ENCODE data around the gene EXPH5.

Gene EXPH5

DNA sequence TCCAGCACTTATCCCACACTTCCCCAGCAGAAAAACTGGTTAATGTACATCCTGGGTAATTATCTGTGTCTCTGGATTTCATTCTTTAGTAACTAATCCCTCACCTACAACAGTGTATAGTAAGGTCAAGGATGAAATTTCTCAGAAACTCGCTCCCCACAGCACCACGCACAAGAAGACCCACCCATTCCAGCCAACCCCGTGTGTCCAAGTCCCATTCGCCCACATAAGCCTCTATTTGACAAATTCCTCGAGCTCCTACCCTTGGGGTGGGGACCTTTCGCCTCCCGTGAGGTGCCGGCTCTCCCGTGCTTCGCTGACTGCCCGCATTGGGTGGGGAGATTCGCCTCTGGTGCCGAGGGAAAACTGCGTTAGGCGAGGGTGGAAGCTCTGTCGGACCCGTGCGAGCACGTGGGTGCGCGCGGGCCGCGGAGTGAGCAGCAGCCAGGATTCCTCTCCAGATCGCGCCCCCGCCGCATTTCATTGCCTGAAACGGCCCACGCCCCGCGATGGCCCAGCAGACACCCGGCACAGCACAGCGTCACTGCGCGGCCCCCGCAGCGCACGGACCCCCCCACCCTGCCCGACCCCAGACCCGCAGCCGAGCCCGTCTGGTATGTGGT lies 866 bp downstream of the EXPH5 start:
- Histone ChIP-seq H3K36me3 (no peaks in the 10 kb centered on the region), H3K4me1 (ENCODE audit: control insufficient read depth in 1 of 2, insufficient read depth in 1 of 2, low read depth in 1 of 2, low read length in 1 of 2) (peaks cover 6 to 15% of the 10 kb centered on the region in 2 experiments), H3K27ac (no peak overlapping the region), H3K9me3 (no peaks in the 10 kb centered on the region), H3K27me3 (peaks cover 65% of the 10 kb centered on the region), H3K4me3 (ENCODE audit: low read depth in 1 of 2, low read length in 1 of 2) (peak overlapping the region; percentile 64 to 66)
- TF ChIP-seq, protein P1, sequence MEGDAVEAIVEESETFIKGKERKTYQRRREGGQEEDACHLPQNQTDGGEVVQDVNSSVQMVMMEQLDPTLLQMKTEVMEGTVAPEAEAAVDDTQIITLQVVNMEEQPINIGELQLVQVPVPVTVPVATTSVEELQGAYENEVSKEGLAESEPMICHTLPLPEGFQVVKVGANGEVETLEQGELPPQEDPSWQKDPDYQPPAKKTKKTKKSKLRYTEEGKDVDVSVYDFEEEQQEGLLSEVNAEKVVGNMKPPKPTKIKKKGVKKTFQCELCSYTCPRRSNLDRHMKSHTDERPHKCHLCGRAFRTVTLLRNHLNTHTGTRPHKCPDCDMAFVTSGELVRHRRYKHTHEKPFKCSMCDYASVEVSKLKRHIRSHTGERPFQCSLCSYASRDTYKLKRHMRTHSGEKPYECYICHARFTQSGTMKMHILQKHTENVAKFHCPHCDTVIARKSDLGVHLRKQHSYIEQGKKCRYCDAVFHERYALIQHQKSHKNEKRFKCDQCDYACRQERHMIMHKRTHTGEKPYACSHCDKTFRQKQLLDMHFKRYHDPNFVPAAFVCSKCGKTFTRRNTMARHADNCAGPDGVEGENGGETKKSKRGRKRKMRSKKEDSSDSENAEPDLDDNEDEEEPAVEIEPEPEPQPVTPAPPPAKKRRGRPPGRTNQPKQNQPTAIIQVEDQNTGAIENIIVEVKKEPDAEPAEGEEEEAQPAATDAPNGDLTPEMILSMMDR (IDR thresholded peaks at IDR 0.05): no peak

DNA sequence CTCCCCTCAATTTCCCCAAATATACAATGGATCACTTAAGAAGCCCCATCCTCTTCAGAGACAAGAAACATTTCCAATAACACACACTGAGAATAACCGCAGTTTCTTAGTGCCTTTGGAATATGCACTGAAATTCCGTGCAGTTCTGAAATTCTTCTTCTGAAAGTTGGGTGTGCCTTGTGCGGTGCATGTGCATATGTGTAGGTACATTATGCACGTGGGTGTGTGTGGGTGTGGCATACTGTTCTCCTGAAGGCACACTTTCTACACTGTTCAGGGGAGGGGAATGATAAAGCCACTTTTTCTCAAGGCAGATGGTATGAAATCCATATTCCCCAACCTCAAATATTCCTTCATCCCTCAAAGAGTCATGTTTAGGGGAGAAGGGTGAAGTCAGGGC lies 1.7 kb downstream of the EXPH5 start:
- no peaks in the 10 kb centered on the region for H3K36me3 ChIP-seq
- no peak overlapping the region for H3K4me3 ChIP-seq (ENCODE audit: low read depth in 1 of 2, low read length in 1 of 2)
- H3K27me3 ChIP-seq: peaks cover 62% of the 10 kb centered on the region
- peaks cover 6 to 15% of the 10 kb centered on the region in 2 experiments for H3K4me1 ChIP-seq (ENCODE audit: control insufficient read depth in 1 of 2, insufficient read depth in 1 of 2, low read depth in 1 of 2, low read length in 1 of 2)
- H3K9me3 ChIP-seq: no peaks in the 10 kb centered on the region
- TF ChIP-seq, protein P1 (IDR thresholded peaks at IDR 0.05): no peak
- H3K27ac ChIP-seq: no peak overlapping the region

DNA sequence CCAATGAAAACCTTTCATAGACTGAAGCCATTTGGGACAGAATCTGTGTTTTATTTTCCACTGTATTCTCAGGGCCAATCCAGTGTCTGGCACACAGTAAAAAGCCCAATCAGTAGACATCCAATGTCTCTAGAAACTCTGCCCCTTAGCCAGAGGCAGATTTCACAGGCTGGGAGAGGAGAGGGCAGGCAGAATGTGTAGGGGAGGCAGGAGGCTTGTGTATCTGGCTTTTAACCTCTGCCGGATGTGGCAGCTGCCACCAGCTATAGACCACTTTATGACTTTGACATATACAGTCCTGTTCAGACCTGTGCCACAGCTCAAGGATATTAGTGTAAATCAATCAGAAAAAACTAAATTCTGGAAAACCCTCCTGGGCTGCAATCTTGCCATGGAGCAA lies 4.4 kb downstream of the EXPH5 start:
- TF ChIP-seq, protein P1 (IDR thresholded peaks at IDR 0.05): no peak

DNA sequence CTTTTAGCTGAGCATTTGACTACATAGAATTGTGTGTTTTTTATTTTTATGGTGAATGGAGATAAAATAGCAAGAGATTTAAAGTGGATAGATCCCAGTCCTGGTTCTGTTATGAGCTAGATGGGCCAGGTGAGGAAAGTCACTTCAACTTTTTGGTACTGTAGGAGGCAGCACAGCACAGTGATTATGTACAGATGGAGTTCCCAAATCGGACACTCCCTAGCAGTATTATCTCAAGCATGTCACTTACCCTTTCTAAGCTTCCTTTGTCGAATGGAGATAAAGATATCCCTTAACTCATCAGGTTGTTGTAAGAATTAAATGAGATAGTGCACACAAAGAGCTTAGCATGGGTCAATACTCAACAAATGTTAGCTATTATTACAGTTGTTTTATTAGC lies 5.3 kb downstream of the EXPH5 start:
- peaks cover 33% of the 10 kb centered on the region for H3K27me3 ChIP-seq
- H3K9me3 ChIP-seq: no peaks in the 10 kb centered on the region
- no peaks in the 10 kb centered on the region for H3K36me3 ChIP-seq
- H3K4me1 ChIP-seq (ENCODE audit: control insufficient read depth in 1 of 2, insufficient read depth in 1 of 2, low read depth in 1 of 2, low read length in 1 of 2): peaks cover 6 to 9% of the 10 kb centered on the region in 2 experiments
- no peak overlapping the region for H3K4me3 ChIP-seq (ENCODE audit: low read depth in 1 of 2, low read length in 1 of 2)
- H3K27ac ChIP-seq: no peak overlapping the region
- TF ChIP-seq, protein P1 (IDR thresholded peaks at IDR 0.05): no peak

More for the DNA sequence above, 4.4 kb downstream of the EXPH5 start:
- no peak overlapping the region for H3K27ac ChIP-seq
- H3K4me1 ChIP-seq (ENCODE audit: control insufficient read depth in 1 of 2, insufficient read depth in 1 of 2, low read depth in 1 of 2, low read length in 1 of 2): peaks cover 6 to 15% of the 10 kb centered on the region in 2 experiments
- H3K4me3 ChIP-seq (ENCODE audit: low read depth in 1 of 2, low read length in 1 of 2): no peak overlapping the region
- no peaks in the 10 kb centered on the region for H3K36me3 ChIP-seq
- peaks cover 41% of the 10 kb centered on the region for H3K27me3 ChIP-seq
- H3K9me3 ChIP-seq: no peaks in the 10 kb centered on the region

DNA sequence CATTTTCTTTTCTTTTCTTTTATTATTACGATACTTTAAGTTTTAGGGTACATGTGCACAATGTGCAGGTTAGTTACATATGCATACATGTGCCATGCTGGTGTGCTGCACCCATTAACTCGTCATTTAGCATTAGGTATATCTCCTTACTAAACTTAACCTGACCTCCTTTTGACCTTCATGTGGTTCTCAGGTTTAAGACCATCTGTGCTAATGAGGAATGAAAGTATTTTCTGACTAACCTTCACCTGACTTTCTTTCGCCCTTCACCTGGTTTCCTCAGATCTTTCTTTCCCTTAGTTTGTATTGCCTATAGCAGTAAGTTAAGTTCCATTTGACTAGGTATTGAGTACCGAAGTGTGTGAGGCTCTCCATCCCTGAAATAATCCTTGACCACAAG lies 6.5 kb downstream of the EXPH5 start:
- TF ChIP-seq, protein P1 (IDR thresholded peaks at IDR 0.05): no peak
- H3K27ac ChIP-seq: no peak overlapping the region
- H3K9me3 ChIP-seq: no peaks in the 10 kb centered on the region
- peaks cover 22% of the 10 kb centered on the region for H3K27me3 ChIP-seq
- no peak overlapping the region for H3K4me3 ChIP-seq (ENCODE audit: low read depth in 1 of 2, low read length in 1 of 2)
- no peaks in the 10 kb centered on the region for H3K4me1 ChIP-seq (ENCODE audit: control insufficient read depth in 1 of 2, insufficient read depth in 1 of 2, low read depth in 1 of 2, low read length in 1 of 2)
- H3K36me3 ChIP-seq: no peaks in the 10 kb centered on the region
